ENCODE data around the gene RNF14. TPM values are rescaled to one million over a fixed set of nuclear protein-coding genes. Genes with fewer than 3 reads are reported as not detected.
A peak's percentile ranks its signal among the peaks of the same experiment; 100 is the strongest.

Gene RNF14
- total RNA-seq, 1 experiment from 2014 or later, result 20.5 TPM

DNA sequence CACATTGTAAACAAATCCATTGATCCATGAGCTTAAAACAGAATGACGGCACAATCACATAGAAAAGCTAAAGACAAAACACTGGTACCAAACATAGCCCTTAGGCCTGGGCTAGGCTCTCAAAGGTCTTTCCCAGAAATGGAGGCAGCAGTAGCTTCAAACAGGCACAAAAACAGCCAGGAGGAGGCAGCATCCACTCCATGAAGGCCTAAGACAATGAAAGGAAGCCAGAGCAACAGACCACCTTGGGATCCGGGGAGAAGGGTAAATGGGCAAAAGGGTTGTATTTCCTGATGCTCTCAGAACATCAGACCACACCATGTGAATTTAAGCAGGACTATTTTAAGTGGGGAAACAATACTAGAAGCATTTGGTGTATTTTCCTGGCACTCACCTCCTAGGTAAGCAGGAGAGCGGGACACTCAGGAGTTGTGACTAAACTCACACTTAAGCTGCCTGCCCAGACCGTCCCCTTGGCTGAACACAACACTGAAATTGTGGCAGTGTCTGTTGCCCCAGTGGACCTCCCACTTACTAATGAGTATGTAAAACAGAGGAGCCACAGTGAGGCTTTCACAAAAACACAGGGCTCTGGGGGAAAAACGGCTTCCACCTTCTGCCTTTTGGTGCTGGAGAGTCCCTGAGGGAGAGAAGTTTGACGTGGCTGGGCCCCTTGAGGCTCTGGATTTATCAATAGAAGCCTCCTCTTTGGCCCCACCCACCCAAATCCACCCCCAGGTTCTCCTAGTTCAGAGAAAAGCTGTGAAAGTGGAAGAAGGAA, 32.0 kb downstream of the RNF14 start:
- ATAC-seq (peak; percentile 67), DNase-seq (ENCODE audit: low spot score) (peak; percentile 26)
- no peaks in the 10 kb centered on the region for H3K27me3 Mint-ChIP-seq (ENCODE audit: low read depth)
- TF ChIP-seq ZNF263 (CRISPR knock-in tag; IDR thresholded peaks at IDR 0.05; ENCODE audit: low read depth), result no peak
- TF ChIP-seq, protein P1, sequence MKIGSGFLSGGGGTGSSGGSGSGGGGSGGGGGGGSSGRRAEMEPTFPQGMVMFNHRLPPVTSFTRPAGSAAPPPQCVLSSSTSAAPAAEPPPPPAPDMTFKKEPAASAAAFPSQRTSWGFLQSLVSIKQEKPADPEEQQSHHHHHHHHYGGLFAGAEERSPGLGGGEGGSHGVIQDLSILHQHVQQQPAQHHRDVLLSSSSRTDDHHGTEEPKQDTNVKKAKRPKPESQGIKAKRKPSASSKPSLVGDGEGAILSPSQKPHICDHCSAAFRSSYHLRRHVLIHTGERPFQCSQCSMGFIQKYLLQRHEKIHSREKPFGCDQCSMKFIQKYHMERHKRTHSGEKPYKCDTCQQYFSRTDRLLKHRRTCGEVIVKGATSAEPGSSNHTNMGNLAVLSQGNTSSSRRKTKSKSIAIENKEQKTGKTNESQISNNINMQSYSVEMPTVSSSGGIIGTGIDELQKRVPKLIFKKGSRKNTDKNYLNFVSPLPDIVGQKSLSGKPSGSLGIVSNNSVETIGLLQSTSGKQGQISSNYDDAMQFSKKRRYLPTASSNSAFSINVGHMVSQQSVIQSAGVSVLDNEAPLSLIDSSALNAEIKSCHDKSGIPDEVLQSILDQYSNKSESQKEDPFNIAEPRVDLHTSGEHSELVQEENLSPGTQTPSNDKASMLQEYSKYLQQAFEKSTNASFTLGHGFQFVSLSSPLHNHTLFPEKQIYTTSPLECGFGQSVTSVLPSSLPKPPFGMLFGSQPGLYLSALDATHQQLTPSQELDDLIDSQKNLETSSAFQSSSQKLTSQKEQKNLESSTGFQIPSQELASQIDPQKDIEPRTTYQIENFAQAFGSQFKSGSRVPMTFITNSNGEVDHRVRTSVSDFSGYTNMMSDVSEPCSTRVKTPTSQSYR (CRISPR knock-in tag; IDR thresholded peaks at IDR 0.05), result no peak
- TF ChIP-seq NR3C1 (CRISPR knock-in tag; conservative IDR thresholded peaks at IDR 0.05; ENCODE audit: low read depth), result no peak
- no peak overlapping the region; the same call in 1 of the 2 replicates for H3K27ac Mint-ChIP-seq
- POLR2A ChIA-PET, result interaction anchor here (1.0 kb wide), 1 partner anchor 12 kb away, joined by 3 read pairs; the partner anchor contains the start of gene GNPDA1
- peaks cover 63% of the 10 kb centered on the region for H3K36me3 Mint-ChIP-seq
- H3K9me3 Mint-ChIP-seq, result peaks cover 4% of the 10 kb centered on the region; the same call in 1 of the 2 replicates
- no peaks in the 10 kb centered on the region for H3K4me1 Mint-ChIP-seq
- no peak overlapping the region for H3K4me3 Mint-ChIP-seq
- CTCF ChIA-PET, result interaction anchor here (0.7 to 1.9 kb wide), 8 partner anchors 11 to 142 kb away, joined by 3 to 9 read pairs (median 4); partner anchors contain the start of genes GNPDA1 and RNF14

DNA sequence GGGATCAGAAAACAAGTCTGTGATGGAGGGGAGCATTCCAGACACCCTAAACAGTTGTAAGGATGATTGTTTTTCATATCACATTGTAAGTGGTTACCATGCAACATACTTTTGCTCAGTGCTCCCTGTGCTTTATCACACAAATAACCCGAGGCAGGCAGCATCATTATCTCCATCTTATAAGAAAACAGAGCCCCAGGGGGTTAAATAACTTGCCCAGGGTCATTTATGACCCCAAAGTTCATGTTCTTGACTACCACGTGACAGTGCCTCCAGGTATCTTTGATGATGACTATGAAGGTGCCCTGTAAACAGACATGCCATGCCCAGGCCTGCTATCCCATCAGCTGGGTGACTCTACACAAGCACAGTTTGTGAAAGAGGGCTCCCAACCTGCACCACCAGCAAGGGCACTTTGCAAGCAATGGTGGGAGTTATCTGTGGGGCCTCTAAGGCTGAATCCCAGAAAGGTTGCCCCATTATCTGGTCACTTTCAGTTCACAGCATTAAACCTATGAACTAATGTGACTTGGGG, 34.4 kb downstream of the RNF14 start:
- no peak overlapping the region for H3K4me3 Mint-ChIP-seq
- H3K9me3 Mint-ChIP-seq, result peaks cover 4% of the 10 kb centered on the region; the same call in 1 of the 2 replicates
- no peak for DNase-seq (ENCODE audit: low spot score)
- no peaks in the 10 kb centered on the region for H3K27me3 Mint-ChIP-seq (ENCODE audit: low read depth)
- no peaks in the 10 kb centered on the region for H3K4me1 Mint-ChIP-seq
- no peak overlapping the region for H3K27ac Mint-ChIP-seq
- TF ChIP-seq, protein P2, sequence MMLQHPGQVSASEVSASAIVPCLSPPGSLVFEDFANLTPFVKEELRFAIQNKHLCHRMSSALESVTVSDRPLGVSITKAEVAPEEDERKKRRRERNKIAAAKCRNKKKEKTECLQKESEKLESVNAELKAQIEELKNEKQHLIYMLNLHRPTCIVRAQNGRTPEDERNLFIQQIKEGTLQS (CRISPR knock-in tag; conservative IDR thresholded peaks at IDR 0.05), result no peak
- no peak for TF ChIP-seq ZNF219 (CRISPR knock-in tag; IDR thresholded peaks at IDR 0.05; ENCODE audit: borderline replicate concordance)
- TF ChIP-seq, protein P3, sequence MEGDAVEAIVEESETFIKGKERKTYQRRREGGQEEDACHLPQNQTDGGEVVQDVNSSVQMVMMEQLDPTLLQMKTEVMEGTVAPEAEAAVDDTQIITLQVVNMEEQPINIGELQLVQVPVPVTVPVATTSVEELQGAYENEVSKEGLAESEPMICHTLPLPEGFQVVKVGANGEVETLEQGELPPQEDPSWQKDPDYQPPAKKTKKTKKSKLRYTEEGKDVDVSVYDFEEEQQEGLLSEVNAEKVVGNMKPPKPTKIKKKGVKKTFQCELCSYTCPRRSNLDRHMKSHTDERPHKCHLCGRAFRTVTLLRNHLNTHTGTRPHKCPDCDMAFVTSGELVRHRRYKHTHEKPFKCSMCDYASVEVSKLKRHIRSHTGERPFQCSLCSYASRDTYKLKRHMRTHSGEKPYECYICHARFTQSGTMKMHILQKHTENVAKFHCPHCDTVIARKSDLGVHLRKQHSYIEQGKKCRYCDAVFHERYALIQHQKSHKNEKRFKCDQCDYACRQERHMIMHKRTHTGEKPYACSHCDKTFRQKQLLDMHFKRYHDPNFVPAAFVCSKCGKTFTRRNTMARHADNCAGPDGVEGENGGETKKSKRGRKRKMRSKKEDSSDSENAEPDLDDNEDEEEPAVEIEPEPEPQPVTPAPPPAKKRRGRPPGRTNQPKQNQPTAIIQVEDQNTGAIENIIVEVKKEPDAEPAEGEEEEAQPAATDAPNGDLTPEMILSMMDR (IDR thresholded peaks at IDR 0.05), result no peak
- no peak for TF ChIP-seq CREM (CRISPR knock-in tag; IDR thresholded peaks at IDR 0.05)
- TF ChIP-seq, protein P4, sequence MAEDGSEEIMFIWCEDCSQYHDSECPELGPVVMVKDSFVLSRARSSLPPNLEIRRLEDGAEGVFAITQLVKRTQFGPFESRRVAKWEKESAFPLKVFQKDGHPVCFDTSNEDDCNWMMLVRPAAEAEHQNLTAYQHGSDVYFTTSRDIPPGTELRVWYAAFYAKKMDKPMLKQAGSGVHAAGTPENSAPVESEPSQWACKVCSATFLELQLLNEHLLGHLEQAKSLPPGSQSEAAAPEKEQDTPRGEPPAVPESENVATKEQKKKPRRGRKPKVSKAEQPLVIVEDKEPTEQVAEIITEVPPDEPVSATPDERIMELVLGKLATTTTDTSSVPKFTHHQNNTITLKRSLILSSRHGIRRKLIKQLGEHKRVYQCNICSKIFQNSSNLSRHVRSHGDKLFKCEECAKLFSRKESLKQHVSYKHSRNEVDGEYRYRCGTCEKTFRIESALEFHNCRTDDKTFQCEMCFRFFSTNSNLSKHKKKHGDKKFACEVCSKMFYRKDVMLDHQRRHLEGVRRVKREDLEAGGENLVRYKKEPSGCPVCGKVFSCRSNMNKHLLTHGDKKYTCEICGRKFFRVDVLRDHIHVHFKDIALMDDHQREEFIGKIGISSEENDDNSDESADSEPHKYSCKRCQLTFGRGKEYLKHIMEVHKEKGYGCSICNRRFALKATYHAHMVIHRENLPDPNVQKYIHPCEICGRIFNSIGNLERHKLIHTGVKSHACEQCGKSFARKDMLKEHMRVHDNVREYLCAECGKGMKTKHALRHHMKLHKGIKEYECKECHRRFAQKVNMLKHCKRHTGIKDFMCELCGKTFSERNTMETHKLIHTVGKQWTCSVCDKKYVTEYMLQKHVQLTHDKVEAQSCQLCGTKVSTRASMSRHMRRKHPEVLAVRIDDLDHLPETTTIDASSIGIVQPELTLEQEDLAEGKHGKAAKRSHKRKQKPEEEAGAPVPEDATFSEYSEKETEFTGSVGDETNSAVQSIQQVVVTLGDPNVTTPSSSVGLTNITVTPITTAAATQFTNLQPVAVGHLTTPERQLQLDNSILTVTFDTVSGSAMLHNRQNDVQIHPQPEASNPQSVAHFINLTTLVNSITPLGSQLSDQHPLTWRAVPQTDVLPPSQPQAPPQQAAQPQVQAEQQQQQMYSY (CRISPR knock-in tag; IDR thresholded peaks at IDR 0.05), result no peak
- no peak for TF ChIP-seq NFE2L1 (CRISPR knock-in tag; IDR thresholded peaks at IDR 0.05)
- TF ChIP-seq, protein P5, sequence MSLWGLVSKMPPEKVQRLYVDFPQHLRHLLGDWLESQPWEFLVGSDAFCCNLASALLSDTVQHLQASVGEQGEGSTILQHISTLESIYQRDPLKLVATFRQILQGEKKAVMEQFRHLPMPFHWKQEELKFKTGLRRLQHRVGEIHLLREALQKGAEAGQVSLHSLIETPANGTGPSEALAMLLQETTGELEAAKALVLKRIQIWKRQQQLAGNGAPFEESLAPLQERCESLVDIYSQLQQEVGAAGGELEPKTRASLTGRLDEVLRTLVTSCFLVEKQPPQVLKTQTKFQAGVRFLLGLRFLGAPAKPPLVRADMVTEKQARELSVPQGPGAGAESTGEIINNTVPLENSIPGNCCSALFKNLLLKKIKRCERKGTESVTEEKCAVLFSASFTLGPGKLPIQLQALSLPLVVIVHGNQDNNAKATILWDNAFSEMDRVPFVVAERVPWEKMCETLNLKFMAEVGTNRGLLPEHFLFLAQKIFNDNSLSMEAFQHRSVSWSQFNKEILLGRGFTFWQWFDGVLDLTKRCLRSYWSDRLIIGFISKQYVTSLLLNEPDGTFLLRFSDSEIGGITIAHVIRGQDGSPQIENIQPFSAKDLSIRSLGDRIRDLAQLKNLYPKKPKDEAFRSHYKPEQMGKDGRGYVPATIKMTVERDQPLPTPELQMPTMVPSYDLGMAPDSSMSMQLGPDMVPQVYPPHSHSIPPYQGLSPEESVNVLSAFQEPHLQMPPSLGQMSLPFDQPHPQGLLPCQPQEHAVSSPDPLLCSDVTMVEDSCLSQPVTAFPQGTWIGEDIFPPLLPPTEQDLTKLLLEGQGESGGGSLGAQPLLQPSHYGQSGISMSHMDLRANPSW (CRISPR knock-in tag; conservative IDR thresholded peaks at IDR 0.05; ENCODE audit: low read depth), result no peak
- no peak for TF ChIP-seq RELA (CRISPR knock-in tag; IDR thresholded peaks at IDR 0.05; ENCODE audit: borderline replicate concordance)
- TF ChIP-seq, protein P6, sequence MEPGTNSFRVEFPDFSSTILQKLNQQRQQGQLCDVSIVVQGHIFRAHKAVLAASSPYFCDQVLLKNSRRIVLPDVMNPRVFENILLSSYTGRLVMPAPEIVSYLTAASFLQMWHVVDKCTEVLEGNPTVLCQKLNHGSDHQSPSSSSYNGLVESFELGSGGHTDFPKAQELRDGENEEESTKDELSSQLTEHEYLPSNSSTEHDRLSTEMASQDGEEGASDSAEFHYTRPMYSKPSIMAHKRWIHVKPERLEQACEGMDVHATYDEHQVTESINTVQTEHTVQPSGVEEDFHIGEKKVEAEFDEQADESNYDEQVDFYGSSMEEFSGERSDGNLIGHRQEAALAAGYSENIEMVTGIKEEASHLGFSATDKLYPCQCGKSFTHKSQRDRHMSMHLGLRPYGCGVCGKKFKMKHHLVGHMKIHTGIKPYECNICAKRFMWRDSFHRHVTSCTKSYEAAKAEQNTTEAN (CRISPR knock-in tag; IDR thresholded peaks at IDR 0.05), result no peak
- TF ChIP-seq, protein P7, sequence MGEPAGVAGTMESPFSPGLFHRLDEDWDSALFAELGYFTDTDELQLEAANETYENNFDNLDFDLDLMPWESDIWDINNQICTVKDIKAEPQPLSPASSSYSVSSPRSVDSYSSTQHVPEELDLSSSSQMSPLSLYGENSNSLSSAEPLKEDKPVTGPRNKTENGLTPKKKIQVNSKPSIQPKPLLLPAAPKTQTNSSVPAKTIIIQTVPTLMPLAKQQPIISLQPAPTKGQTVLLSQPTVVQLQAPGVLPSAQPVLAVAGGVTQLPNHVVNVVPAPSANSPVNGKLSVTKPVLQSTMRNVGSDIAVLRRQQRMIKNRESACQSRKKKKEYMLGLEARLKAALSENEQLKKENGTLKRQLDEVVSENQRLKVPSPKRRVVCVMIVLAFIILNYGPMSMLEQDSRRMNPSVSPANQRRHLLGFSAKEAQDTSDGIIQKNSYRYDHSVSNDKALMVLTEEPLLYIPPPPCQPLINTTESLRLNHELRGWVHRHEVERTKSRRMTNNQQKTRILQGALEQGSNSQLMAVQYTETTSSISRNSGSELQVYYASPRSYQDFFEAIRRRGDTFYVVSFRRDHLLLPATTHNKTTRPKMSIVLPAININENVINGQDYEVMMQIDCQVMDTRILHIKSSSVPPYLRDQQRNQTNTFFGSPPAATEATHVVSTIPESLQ (CRISPR knock-in tag; IDR thresholded peaks at IDR 0.05), result no peak
- no peak for TF ChIP-seq TEAD4 (CRISPR knock-in tag; IDR thresholded peaks at IDR 0.05)
- TF ChIP-seq ZNF263 (CRISPR knock-in tag; IDR thresholded peaks at IDR 0.05; ENCODE audit: low read depth), result no peak
- POLR2A ChIA-PET, result no interaction called here
- CTCF ChIA-PET, result no interaction called here
- ATAC-seq, result no peak
- peaks cover 85% of the 10 kb centered on the region for H3K36me3 Mint-ChIP-seq
